HG02678 (cell line): ENCODE data around the gene MBOAT1.
"Not testable (repeated sequence)": the region's sequence is repeated elsewhere in the genome, so short reads cannot be mapped to it uniquely, and the experiment has no call there.

Experiments used
- ATAC-seq: cut with Tn5 transposase; IDR thresholded peaks from one replicate; pipeline ENCODE4 v1.9.1; 2021; ENCODE audit warnings: mild to moderate bottlenecking, moderate library complexity; ENCODE audit not compliant: unreplicated experiment

MBOAT1 gene

DNA sequence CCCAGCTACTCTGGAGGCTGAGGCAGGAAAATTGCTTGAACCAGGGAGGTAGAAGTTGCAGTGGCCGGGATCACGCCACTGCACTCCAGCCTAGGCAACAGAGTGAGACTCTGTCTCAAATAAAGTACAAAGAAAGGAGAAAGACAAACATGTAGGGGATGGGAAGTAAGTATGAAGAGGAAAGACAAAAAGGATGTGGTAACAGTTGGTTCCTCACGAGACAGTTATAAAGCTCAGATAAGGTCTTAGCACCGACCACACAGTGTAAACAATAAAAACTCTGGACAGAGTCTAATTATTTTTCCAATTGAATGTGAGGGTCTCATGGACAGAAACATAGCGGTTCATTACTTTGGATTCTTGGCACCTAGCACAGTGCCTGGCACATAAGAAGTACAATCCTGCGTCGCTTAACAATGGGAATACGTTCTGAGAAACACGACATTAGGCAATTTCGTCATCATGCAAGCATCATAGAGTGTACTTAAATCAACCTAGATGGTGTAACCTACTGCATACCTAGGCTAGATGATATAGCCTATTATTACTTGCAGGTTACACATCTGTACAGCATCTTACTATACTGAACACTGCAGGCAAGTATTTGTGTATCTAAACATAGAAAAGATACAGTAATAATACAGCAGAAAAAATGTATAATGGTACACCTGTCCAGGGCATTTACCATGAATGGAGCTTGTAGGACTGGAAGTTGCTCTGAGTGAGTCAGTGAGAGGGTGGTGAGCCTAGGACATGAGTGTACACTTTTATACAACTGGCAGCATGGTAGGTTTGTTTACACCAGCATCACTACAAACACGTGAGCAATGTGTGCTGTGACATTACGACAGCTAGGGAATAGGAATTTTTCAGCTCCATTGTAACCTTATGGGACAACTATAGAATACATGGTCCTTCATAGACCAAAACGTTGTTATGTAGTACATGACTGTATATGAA is 38.2 kb downstream of the MBOAT1 start:
- peak; percentile 79 for ATAC-seq

DNA sequence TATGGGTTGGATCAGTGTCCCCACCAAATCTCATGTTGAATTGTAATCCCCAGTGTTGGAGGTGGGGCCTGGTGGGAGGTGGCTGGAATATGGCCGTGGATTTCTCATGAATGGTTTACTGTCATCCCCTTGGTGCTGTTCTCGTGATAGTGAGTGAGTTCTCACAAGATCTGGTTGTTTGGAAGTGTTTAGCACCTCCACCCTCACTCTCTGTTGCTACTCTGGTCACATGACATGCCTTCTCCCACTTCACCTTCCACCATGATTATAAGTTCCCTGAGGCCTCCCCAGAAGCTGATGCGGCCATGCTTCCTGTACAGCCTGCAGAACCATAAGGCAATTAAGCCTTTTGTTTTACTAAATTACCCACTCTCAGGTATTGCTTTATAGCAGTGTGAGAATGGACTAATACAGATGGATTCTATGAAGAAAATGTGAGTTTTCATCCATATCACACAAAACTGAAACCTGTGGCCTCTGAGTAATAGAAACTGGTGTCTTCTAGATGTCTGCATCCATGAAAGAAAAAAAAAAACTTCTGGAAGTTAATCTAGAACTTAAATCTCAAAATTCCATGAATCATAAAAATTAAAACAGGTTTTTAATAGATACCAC is 39.3 kb downstream of the MBOAT1 start:
- ATAC-seq: no peak

DNA sequence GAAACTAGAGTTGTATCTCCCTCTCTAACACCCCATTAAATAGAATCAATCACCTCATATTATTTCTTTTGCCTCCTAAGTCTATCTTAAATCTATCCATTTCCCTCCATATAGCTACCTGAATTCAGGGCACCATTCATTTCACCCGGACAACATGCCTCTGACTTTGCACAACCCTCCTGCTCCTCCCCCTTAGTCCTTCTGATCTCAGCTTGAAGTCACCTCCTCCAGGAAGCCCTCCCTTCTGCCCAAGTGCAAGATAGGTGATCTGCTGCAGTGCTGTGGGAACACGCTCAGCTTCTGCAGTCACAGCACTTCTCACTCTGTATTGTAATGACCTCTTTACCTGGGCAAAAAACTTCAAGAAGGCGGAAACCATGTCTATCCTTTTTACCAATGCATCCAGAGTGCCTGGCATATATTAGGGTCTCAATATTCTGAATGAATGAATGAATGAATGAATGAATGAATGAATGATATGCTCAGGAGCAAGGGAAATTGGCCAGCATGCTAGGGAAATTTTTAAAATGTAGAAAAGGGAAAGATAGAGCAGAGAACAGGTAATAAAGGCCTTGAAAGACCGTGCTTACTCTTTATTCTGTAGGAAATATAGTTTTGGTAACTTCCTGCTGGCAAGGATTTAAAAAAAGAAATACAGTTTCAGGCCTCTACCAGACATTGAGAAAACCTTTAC is 41.7 kb downstream of the MBOAT1 start:
- no peak for ATAC-seq

DNA sequence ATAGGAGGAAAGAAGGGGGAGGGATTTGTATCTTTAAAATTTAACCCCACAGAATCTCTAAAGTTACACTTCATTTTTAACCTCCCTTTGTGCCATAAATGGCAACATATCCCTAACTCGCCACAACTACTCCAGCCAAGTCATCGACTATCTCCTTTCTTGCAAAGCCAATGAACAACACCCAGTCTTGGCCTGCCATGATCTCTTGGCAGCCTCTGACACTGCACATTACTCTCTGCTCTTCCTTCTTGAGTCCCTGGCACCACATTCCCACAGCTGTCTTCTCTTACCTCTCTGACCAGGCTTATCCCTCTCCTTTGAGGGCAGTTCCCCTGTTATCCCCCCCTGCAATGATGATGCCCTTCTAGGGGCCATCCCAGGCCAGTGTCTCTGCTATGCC is 42.5 kb downstream of the MBOAT1 start:
- no peak for ATAC-seq

DNA sequence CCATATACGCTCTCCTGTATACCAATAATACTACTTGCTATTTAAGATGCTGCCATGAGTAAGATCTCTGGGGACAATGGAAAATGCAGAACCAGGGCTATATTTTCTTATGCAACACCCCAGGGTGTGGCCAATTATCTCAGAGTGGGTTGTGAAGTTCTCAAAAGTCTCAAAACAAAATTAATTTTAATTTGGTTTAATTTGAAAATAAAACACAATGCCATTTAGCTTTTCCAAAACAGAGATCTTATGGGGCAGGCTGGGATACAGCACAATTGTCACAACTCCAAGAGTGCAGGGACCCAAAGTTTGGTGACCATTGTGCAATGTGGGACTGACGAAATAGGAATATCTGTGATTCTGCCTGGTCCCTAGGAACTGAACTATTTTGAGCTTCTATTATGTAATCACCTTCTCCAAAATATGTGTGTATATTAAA is 43.1 kb downstream of the MBOAT1 start:
- no peak for ATAC-seq

DNA sequence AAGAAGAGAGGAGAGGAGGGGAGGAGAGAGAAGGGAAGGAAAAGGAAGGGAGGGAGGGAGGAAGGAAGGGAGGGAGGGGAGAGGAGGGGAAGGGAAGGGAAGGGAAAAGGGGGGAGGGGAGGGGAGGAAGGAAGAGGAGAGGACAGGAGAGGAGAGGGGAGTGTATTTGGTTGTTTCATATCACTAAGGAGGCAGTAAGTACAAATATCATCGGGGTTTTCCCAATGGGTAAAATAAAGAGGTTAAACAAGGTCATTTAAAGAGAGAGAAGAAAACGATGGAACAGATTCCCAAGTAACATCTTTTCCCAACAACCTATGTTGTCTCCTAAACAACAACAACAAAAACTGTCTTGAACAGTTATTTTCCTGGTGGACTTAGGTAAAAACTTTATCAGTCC is 43.6 kb downstream of the MBOAT1 start:
- ATAC-seq: no peak

DNA sequence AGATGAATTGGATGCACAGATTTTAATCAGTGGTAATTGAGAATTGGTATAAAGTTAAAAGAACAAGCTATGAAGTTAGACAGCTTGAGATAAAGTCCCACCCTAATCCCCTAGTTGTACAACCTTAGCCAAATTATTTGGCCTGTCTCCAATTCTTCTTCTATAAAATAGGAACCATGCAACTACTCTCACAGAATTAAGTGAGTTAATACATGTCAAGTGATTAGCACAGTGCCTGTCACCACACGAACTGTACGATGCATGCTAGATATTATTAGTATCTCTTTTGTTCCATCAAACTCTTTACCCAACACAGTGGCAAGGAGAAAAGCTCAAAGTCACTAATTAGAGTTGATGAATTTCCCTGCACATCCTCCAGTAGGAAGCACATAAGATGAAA is 44.7 kb downstream of the MBOAT1 start:
- ATAC-seq: no peak

DNA sequence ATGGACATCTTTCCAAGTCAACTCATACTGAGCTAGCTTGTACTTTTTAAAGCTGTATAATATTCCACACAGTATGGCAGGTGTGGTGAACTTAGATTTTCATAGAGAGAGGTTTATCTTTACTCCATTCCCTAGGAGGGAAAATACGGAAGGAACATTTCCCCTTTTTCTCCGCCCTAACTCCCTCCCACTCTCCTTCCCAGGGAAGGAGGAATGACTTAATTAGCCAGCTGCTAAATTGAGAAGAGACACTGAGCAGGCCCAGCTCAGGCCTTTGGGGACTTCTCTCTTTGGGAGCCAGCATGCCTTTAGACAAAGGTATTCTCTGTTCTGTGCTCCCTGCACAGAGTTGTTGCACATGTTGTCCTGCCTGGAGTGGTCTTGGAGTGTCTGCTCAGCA is 46.1 kb downstream of the MBOAT1 start:
- no peak for ATAC-seq

DNA sequence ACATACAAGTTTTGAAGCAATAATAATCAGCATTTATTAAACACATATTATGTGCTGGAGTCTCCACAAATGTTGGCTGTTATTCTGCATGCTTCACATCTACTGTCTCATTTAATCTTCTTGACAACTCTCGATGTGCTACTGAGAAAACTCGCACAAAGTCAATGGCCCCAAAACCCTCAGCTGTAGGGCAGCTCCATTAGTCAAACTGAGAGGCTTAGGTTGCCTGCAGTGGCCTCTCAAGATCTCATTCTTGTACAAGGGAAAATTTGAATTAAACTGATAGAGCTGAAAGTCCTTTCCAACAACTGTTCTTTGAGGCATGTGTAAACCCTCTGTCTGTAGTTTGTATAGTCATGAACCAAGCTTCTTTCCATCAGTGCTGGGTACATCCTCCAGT is 49.8 kb downstream of the MBOAT1 start:
- ATAC-seq: no peak

DNA sequence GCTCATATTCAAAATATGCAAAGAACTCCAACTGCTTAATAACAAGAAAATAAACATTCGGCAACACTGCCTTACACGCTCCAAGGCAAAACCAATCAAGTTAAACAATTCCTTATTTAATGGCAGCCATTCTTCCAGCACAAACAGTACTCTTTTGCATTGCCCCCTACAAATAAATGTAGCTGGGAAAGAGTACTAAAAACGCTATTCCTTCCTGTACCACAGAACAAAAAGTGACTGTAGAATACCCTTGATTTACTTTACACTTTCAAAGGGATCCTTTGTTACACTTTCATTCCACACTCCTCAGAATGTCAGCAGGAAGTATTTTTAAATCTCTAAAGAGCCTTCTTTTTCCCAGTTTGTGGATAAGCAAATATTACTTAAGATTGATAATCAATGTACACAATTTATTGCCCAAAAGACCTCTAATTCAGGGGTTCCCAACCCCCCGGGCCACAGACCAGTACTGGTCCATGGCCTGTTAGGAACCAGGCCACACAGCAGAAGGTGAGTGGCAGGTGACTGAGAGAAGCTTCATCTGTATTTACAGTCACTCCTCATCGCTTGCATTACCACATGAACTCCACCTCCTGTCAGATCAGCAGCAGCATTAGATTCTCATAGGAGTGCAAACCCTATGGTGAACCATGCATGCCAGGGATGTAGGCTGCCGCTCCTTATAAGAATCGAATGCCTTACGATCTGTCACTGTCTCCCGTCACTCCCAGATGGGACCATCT is 51.6 kb downstream of the MBOAT1 start:
- ATAC-seq: no peak

DNA sequence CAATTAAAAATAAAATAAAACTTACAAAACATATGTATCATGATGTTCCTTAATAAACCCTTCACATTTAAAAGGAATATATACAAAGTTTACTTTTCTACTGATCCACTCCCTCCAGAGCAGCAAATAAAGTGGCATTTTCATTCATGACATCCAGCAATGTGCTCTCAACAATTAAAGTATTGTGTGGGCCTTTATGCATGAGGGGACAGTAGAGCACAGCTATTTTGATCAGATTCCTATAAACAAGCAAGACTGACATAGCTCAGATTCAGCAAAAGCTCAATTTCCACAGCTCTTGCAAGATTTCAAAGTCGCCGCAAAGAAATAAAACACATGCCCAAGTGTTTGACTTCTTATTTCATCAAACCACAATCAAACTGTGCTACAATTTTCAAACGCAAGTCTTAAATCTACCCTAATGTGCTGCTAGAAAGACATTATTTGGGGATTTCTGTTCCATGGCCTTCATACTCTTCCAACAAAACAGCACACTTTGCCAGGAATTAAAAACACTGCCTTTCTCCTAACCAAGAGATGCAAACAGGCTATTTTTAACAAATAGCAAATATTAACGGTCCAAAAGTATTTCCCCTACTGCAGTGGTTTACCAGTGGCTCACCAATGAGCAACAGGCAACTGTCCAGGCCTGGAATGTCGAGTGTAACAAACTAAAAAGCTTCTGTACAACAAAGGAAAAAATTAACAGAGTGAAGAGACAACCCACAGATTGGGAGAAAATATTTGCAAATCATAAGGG is 52.3 kb downstream of the MBOAT1 start:
- ATAC-seq: no peak

DNA sequence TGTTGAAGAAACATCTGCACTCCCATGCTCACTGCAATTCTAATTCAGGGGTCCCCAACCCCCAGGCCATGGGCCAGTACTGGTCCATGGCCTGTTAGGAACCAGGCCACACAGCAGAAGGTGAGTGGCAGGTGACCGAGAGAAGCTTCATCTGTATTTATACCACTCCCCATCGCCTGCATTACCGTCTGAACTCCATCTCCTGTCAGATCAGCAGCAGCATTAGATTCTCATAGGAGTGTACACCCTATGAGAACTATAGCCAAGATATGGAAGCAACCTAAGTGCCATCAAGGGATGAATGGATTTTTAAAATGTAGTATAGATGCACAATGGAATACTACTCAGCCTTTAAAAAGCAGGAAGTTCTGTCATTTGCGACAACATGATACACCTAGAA is 53.2 kb downstream of the MBOAT1 start:
- ATAC-seq: no peak

DNA sequence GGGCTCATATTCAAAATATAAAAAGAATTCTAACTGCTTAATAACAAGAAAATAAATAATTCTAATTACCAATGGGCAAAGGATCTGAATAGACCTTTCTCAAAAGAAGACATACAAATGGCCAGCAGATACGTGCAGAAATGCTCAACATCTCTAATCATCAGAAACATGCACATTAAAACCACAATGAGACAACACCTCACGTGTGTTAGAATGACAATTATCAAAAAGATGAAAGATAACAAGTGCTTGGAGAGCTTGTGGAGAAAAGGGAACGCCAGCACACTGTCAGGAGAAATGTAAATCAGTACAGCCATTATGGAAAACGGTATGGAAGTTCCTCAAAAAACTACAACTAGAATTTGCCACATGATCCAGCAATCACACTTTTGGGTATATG is 53.6 kb downstream of the MBOAT1 start:
- ATAC-seq: no peak

DNA sequence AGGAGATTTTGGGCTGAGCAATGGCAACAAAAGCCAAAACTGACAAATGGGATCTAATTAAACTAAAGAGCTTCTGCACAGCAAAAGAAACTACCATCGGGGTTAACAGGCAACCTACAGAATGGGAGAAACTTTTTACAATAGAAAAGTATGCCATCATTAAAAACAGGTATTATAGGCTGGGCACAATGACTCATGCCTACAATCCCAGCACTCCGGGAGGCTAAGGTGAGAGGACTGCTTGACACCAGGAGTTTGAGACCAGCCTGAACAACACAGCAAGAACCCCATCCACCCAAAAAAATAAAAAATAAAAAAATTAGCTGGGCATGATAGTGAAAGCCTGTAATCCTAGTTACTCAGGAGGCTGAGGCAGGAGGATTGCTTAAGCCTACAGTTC is 55.4 kb downstream of the MBOAT1 start:
- ATAC-seq: no peak

DNA sequence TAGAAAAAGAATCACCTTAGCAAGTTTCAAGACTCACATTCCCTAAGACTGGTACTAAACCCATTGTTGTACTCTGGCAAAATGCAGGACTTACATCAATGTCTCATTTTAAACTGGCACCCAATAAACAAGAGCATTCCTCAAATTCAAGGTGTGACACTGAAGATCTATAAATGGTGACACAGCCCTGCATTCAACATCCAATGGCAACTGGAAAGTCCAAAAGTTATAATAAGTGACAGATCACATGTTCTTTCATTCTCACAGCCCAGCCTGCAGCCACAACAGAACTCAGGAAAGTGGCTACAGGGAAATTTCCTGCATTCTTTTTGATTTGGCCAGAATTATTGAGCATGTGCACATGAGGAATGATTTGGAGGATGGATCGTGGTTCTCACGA is 57.5 kb downstream of the MBOAT1 start:
- ATAC-seq: no peak

DNA sequence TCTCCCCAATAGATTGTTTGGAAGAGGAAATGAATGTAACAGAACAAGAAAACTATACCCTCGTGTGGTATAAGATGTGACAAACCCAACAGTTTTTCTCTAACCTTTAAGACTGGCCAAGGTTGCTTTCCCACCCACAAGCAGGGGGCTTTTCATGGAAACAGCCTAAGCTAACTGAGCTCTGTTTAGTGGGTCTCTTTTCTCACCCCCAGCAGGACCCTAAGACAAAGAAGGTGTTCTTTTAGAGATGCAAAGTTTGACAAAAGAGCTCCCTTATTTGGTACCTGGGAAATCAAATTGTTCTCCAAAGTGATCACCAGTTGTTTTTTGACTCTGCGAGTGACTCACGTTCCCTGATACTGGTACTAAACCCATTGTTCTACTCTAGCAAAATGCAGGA is 59.1 kb downstream of the MBOAT1 start:
- no peak for ATAC-seq

DNA sequence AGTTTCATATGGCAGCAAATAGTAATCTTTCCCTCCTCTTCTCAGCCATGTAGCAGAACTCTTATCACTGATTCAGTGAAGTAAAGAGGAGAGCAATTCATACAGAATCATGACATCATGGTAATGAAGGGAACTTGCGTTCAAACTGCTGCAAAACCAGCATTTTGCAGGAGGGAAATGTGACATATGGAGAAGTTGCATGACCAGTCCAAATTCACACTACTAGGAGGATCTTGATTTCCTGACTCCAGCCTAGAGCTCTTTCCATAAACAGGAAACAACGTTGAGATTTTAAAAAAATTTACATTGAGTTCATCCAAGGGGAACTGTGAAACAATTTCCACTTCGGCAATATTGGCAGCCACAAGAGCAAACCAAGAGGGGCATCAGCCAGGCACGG is 63.8 kb downstream of the MBOAT1 start:
- no peak for ATAC-seq

DNA sequence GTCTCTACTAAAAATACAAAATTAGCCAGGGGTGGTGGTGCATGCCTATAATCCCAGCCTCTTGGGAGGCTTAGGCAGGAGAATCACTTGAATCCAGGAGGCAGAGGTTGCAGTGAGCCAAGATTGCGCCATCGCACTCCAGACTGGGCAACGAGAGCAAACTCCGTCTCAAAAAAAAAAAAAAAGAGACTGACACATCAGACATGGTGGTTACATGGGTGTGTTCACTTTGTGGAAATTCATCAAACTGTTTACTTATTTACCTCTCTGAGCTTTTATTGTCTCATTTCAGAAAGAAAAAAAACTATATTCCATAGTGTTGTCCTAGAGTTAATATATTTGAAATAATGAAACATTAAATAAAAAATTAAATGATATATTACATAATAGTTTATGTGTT is 64.8 kb downstream of the MBOAT1 start:
- ATAC-seq: no peak

DNA sequence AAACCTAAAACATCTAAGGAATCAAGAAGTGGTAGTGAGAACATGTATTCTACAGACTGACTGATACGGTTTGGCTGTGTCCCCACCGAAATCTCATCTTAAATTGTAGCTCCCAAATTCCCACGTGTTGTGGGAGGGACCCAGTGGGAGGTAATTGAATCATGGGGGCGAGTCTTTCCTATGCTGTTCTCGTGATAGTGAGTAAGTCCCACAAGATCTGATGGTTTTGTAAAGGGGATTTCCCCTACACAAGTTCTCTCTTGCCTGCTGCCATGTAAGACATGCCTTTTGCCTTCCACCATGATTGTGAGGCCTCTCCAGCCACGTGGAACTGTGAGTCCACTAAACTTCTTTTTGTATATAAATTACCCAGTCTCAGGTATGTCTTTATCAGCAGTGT is 65.4 kb downstream of the MBOAT1 start:
- not testable (repeated sequence) for ATAC-seq

DNA sequence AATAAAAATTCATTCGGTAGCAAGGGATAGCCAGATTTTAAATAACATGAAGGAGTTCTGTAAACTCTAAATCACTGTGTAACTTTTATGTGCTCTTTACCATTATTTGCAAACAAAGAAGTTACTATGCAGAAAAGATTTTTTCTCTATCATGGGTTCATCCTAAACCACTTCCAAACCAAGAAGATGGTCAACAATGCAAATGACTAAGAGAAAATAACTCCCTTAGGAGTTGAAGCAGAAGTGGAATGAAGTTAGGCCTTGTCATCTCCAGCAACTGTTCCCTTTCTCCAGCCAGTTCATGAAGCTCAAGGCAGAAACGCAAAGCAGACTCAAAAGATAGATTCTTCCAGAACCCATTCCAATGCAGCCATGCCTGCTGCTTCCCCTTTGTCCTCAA is 66.0 kb downstream of the MBOAT1 start:
- no peak for ATAC-seq
